Esophagus squamous epithelium (tissue), 5 donors: ENCODE data around the gene ARL11. TPM values are rescaled to one million over a fixed set of nuclear protein-coding genes. Genes with fewer than 3 reads are reported as not detected.

Experiments used
- DNase-seq: peaks from one replicate; lab custom pipeline; 2025; lab: John Stamatoyannopoulos, UW
- H3K27ac ChIP-seq, 4 donors: fragments of 200-600 bp; sonication (generic); one replicate each; pipeline ENCODE4 v1.5.1; 2016 to 2019; ENCODE audit warnings: mild to moderate bottlenecking in 1 of 4
- H3K27me3 ChIP-seq, 4 donors: fragments of 200-600 bp; sonication (generic); 1 replicate in 3 of 4; 2 replicates in 1 of 4; pipeline versions ENCODE4 v1.5.1 to v1.6.0; 2017 to 2021; ENCODE audit warnings: antibody characterized with exemption in 1 of 4
- H3K36me3 ChIP-seq, 3 donors: fragments of 200-600 bp; sonication (generic); one replicate each; pipeline ENCODE4 v1.5.1; 2016 to 2019
- H3K4me1 ChIP-seq, 3 donors: fragments of 200-600 bp; sonication (generic); one replicate each; pipeline ENCODE4 v1.5.1; 2017 to 2019
- H3K4me3 ChIP-seq, 4 donors: fragments of 200-600 bp; sonication (generic); 1 replicate in 3 of 4; 2 replicates in 1 of 4; pipeline ENCODE4 v1.5.1; 2016 to 2019; ENCODE audit warnings: mild to moderate bottlenecking in 2 of 4, moderate library complexity in 1 of 4
- H3K9me3 ChIP-seq, 3 donors: fragments of 200-600 bp; sonication (generic); one replicate each; pipeline ENCODE4 v1.5.1; 2016 to 2019
- POLR2A ChIP-seq, 4 donors: fragments of 450-650 bp; IDR thresholded peaks; one replicate each; pipeline ENCODE4 v1.6.1; 2017; ENCODE audit warnings: antibody characterized with exemption in 4 of 4, mild to moderate bottlenecking in 4 of 4, moderate library complexity in 3 of 4
- WGBS, 2 donors: methylation state at CpG; one replicate each; pipeline ENCODE4 v1.1.5; 2018; 5-methylcytosine and 5-hydroxymethylcytosine counted together
- intact Hi-C: fragments of 100-400 bp; cut with DNase I; formaldehyde crosslinking; loops from one replicate; pipeline ENCODE4 v1.15.0; 2022
- total RNA-seq, 4 donors: library from RNA; depleted of rRNA; stranded (reverse); fragments of >200 nt; gene quantifications; one replicate each; pipeline ENCODE4 v1.1.0, GENCODE V29; 2016
- TF ChIP-seq, protein P1 (sequence below), 6 experiments: fragments of 450-650 bp in 4 of 6; fragments of 200-600 bp in 2 of 6; sonication (generic) in 2 of 6; IDR thresholded peaks; one replicate each; pipeline ENCODE4 v1.5.1; 2016 to 2019; ENCODE audit warnings: antibody characterized with exemption in 6 of 6, mild to moderate bottlenecking in 4 of 6, moderate library complexity in 4 of 6
- donor health status: DM: yes; HTN: yes; CAD: no.

The ARL11 gene
- total RNA-seq, 4 donors from 2014 or later: 0.22 to 1.9 (median 0.95) TPM

- peak; percentile 14 for DNase-seq
These were observed 13.5 kb downstream of the ARL11 start for GRCh38 chr13:49641801-49642291.

GRCh38 chr13:49643035-49643646 lies 14.8 kb downstream of the ARL11 start:
- Histone ChIP-seq H3K4me3 (no peak overlapping the region), H3K9me3 (no peaks in the 10 kb centered on the region), H3K4me1 (peaks cover 0 to 47% (median 16%) of the 10 kb centered on the region in 3 donors), H3K27me3 (no peaks in the 10 kb centered on the region), H3K36me3 (no peaks in the 10 kb centered on the region), H3K27ac (peak overlapping the region in 2 of 4 donors; percentile 17 to 79)
- TF ChIP-seq, protein P1, sequence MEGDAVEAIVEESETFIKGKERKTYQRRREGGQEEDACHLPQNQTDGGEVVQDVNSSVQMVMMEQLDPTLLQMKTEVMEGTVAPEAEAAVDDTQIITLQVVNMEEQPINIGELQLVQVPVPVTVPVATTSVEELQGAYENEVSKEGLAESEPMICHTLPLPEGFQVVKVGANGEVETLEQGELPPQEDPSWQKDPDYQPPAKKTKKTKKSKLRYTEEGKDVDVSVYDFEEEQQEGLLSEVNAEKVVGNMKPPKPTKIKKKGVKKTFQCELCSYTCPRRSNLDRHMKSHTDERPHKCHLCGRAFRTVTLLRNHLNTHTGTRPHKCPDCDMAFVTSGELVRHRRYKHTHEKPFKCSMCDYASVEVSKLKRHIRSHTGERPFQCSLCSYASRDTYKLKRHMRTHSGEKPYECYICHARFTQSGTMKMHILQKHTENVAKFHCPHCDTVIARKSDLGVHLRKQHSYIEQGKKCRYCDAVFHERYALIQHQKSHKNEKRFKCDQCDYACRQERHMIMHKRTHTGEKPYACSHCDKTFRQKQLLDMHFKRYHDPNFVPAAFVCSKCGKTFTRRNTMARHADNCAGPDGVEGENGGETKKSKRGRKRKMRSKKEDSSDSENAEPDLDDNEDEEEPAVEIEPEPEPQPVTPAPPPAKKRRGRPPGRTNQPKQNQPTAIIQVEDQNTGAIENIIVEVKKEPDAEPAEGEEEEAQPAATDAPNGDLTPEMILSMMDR (IDR thresholded peaks at IDR 0.05): no peak
- TF ChIP-seq POLR2A (IDR thresholded peaks at IDR 0.05): no peak
- 61 to 74% methylated on average over 11 of the region's 12 CpGs for WGBS, 2 donors
- intact Hi-C loops: no loop called here
- no peak for DNase-seq

More at GRCh38 chr13:49641801-49642291, 13.5 kb downstream of the ARL11 start:
- Histone ChIP-seq H3K27ac (peak overlapping the region; percentile 59 to 79 (median 76)), H3K27me3 (no peaks in the 10 kb centered on the region), H3K4me1 (peaks cover 0 to 53% (median 16%) of the 10 kb centered on the region in 3 donors), H3K36me3 (no peaks in the 10 kb centered on the region), H3K4me3 (peak overlapping the region in 2 of 4 donors; percentile 5 to 36), H3K9me3 (no peaks in the 10 kb centered on the region)
- intact Hi-C loops: no loop called here
- 43 to 71% methylated on average over 4 of the region's 4 CpGs for WGBS, 2 donors
- peak in 1 of 4 donors; percentile 51 for TF ChIP-seq POLR2A (IDR thresholded peaks at IDR 0.05)
- TF ChIP-seq, protein P1 (IDR thresholded peaks at IDR 0.05): no peak

- Histone ChIP-seq H3K27ac (no peak overlapping the region), H3K36me3 (no peaks in the 10 kb centered on the region), H3K27me3 (no peaks in the 10 kb centered on the region), H3K9me3 (no peaks in the 10 kb centered on the region), H3K4me1 (peaks cover 0 to 24% (median 16%) of the 10 kb centered on the region in 3 donors), H3K4me3 (no peak overlapping the region)
- 71 to 78% methylated on average over 11 to 13 of the region's 13 CpGs for WGBS, 2 donors
- DNase-seq: no peak
- no peak for TF ChIP-seq POLR2A (IDR thresholded peaks at IDR 0.05)
- TF ChIP-seq, protein P1 (IDR thresholded peaks at IDR 0.05): no peak
- intact Hi-C loops: no loop called here
These were observed 17.1 kb downstream of the ARL11 start for GRCh38 chr13:49645451-49645850.

DNA sequence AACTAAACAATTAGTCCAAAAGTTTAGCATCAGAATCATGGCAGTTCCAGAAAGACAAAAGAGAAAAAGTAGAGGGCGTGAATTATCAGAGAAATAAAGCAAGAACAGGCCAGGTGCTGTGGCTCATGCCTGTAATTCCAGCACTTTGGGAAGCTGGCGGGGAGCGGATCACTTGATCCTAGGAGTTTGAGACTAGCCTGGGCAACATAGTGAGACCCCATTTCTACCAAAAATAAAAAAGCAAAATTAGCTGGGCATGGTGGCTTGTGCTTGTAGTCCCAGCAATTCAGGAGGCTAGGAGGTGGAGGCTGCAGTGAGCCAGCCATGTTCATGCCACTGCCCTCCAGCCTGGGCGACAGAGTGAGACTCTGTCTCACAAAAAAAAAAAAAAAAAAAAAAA lies 18.4 kb downstream of the ARL11 start:
- H3K4me1 ChIP-seq: peaks cover 0 to 11% (median 8%) of the 10 kb centered on the region in 3 donors
- 87 to 90% methylated on average over 4 of the region's 4 CpGs for WGBS, 2 donors
- H3K36me3 ChIP-seq: no peaks in the 10 kb centered on the region
- no peaks in the 10 kb centered on the region for H3K27me3 ChIP-seq
- H3K27ac ChIP-seq: no peak overlapping the region
- no peak overlapping the region for H3K4me3 ChIP-seq
- no peaks in the 10 kb centered on the region for H3K9me3 ChIP-seq
- DNase-seq: no peak
- TF ChIP-seq, protein P1 (IDR thresholded peaks at IDR 0.05): no peak
- TF ChIP-seq POLR2A (IDR thresholded peaks at IDR 0.05): no peak
- intact Hi-C loops: no loop called here

- Histone ChIP-seq H3K27ac (no peak overlapping the region), H3K36me3 (no peaks in the 10 kb centered on the region), H3K4me3 (no peak overlapping the region), H3K9me3 (no peaks in the 10 kb centered on the region), H3K27me3 (no peaks in the 10 kb centered on the region), H3K4me1 (peaks cover 0 to 9% (median 0%) of the 10 kb centered on the region in 3 donors)
- 48 to 50% methylated on average over 5 of the region's 5 CpGs for WGBS, 2 donors
- no peak for TF ChIP-seq POLR2A (IDR thresholded peaks at IDR 0.05)
- TF ChIP-seq, protein P1 (IDR thresholded peaks at IDR 0.05): peak in 4 of 6 experiments; percentile 8 to 46 (median 24)
- no peak for DNase-seq
- intact Hi-C loops: no loop called here
These were observed 21.1 kb downstream of the ARL11 start for GRCh38 chr13:49649244-49649962.
